ENCODE results near the gene LRRC37A3. TPM values are rescaled to one million over a fixed set of nuclear protein-coding genes. Genes with fewer than 3 reads are reported as not detected.

LRRC37A3 gene
- total and polyA plus RNA-seq, 2 of the 13 experiments (the other 11 are each of a cell fraction or from before 2014, with no cell fraction given) = 0.62 to 1.1 TPM

DNA sequence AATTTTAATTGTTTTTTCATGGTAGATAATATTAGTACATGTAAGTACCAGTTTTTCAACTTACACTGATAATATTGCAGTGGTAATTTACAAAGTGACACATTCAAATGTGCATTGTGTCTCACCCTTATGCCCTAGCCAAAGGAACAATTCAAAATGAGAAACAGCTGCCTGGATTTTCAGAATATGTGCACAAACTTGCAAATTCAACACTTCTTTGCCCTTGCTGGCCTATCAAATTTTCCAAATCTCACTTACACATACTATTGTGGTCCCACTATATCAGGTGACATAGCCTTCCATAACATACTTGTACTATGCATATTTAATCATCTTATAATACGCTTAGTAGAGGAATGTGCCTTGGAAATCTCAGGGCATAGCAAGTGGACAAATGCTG is 32.6 kb upstream of the LRRC37A3 start:
- Histone ChIP-seq H4K20me1 (ENCODE audit: insufficient read depth, low read length) (no peaks in the 10 kb centered on the region), H3K27me3 (ENCODE audit: control insufficient read depth in 1 of 2, insufficient read depth in 2 of 2, low read length in 2 of 2) (no peaks in the 10 kb centered on the region), H3K27ac (ENCODE audit: extremely low read length, insufficient read depth, low read length) (no peak overlapping the region), H2AFZ (ENCODE audit: low read length) (no peak overlapping the region), H3K4me1 (ENCODE audit: insufficient read depth, low read length) (no peaks in the 10 kb centered on the region), H3K4me3 (replicated peaks in 1 of 3; ENCODE audit: insufficient read depth in 1 of 3, low read depth in 2 of 3, low read length in 3 of 3) (no peak overlapping the region), H3K79me2 (ENCODE audit: insufficient read depth, low read length) (no peaks in the 10 kb centered on the region), H3K9me3 (ENCODE audit: low read length) (no peaks in the 10 kb centered on the region), H3K9ac (ENCODE audit: insufficient read depth, low read depth, low read length) (no peak overlapping the region), H3K4me2 (ENCODE audit: low read depth, low read length) (no peak overlapping the region), H3K36me3 (replicated peaks in 1 of 2; ENCODE audit: control insufficient read depth in 1 of 2, insufficient read depth in 2 of 2, low read length in 2 of 2) (no peaks in the 10 kb centered on the region)
- FAIRE-seq = no peak
- in situ Hi-C loops (cut with HindIII; ENCODE audit: extremely low pct_ligation_motif_present, low pct_unique_long_range_greater_than_20kb) (no loop called here), intact Hi-C loops (cut with micrococcal nuclease; ENCODE audit: unreplicated experiment) (no loop called here)
- no peak for DNase-seq (ENCODE audit: low spot score)
- TF ChIP-seq ZNF44 (CRISPR knock-in tag; IDR thresholded peaks at IDR 0.05) (no peak), MTA3 (CRISPR knock-in tag; IDR thresholded peaks at IDR 0.05) (no peak)
- ChIA-PET POLR2A (no interaction called here), CTCF (ENCODE audit: low intra/inter-chr PET ratio, low total read pairs) (no interaction called here)
- WGBS (ENCODE audit: low lambda C conversion rate) = 100% methylated on average over 1 of the region's 1 CpG
- no TSS peak for BruUV-seq (replicated peaks)
- no peak for ATAC-seq

DNA sequence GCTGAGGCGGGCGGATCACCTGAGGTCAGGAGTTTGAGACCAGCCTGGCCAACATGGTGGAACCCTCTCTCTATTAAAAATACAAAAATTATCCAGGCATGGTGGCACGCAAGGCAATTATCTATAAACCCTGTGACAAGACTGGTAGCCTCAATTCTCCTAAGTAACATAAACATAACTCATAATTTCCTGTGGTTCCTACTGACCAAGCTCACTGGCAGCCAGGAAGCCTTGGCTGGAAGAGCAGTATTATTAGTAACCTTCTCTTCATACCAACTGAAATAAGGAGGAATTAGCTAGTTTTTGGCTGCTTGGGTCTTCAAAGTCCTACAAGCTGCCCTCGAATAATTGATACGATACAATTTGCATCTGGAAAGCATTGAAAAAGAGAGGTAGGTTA is 31.6 kb upstream of the LRRC37A3 start:
- Histone ChIP-seq H3K4me1 (ENCODE audit: insufficient read depth, low read length) (no peaks in the 10 kb centered on the region), H3K9me3 (ENCODE audit: low read length) (no peaks in the 10 kb centered on the region), H3K9ac (ENCODE audit: insufficient read depth, low read depth, low read length) (no peak overlapping the region), H3K27ac (ENCODE audit: extremely low read length, insufficient read depth, low read length) (no peak overlapping the region), H3K27me3 (ENCODE audit: control insufficient read depth in 1 of 2, insufficient read depth in 2 of 2, low read length in 2 of 2) (no peaks in the 10 kb centered on the region), H3K36me3 (replicated peaks in 1 of 2; ENCODE audit: control insufficient read depth in 1 of 2, insufficient read depth in 2 of 2, low read length in 2 of 2) (no peaks in the 10 kb centered on the region), H2AFZ (ENCODE audit: low read length) (no peak overlapping the region), H3K4me3 (replicated peaks in 1 of 3; ENCODE audit: insufficient read depth in 1 of 3, low read depth in 2 of 3, low read length in 3 of 3) (no peak overlapping the region), H3K79me2 (ENCODE audit: insufficient read depth, low read length) (no peaks in the 10 kb centered on the region), H3K4me2 (ENCODE audit: low read depth, low read length) (no peak overlapping the region), H4K20me1 (ENCODE audit: insufficient read depth, low read length) (no peaks in the 10 kb centered on the region)
- ATAC-seq = no peak
- intact Hi-C loops (cut with micrococcal nuclease; ENCODE audit: unreplicated experiment) = no loop called here
- no TSS peak for BruUV-seq (replicated peaks)
- ChIA-PET CTCF (ENCODE audit: low intra/inter-chr PET ratio, low total read pairs) (no interaction called here), POLR2A (no interaction called here)
- 94% methylated on average over 5 of the region's 5 CpGs for WGBS (ENCODE audit: low lambda C conversion rate)
- in situ Hi-C loops (cut with HindIII; ENCODE audit: extremely low pct_ligation_motif_present, low pct_unique_long_range_greater_than_20kb) = no loop called here
- FAIRE-seq = no peak
- DNase-seq (ENCODE audit: low spot score) = no peak
- no peak for TF ChIP-seq ZNF562 (CRISPR knock-in tag; IDR thresholded peaks at IDR 0.05; ENCODE audit: borderline replicate concordance)
- TF ChIP-seq, protein P1, sequence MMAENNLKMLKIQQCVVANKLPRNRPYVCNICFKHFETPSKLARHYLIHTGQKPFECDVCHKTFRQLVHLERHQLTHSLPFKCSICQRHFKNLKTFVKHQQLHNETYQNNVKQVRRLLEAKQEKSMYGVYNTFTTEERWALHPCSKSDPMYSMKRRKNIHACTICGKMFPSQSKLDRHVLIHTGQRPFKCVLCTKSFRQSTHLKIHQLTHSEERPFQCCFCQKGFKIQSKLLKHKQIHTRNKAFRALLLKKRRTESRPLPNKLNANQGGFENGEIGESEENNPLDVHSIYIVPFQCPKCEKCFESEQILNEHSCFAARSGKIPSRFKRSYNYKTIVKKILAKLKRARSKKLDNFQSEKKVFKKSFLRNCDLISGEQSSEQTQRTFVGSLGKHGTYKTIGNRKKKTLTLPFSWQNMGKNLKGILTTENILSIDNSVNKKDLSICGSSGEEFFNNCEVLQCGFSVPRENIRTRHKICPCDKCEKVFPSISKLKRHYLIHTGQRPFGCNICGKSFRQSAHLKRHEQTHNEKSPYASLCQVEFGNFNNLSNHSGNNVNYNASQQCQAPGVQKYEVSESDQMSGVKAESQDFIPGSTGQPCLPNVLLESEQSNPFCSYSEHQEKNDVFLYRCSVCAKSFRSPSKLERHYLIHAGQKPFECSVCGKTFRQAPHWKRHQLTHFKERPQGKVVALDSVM (CRISPR knock-in tag; IDR thresholded peaks at IDR 0.05) = no peak
- TF ChIP-seq CAMTA2 (CRISPR knock-in tag; IDR thresholded peaks at IDR 0.05; ENCODE audit: borderline replicate concordance) = no peak
- TF ChIP-seq ZNF775 (CRISPR knock-in tag; IDR thresholded peaks at IDR 0.05; ENCODE audit: borderline replicate concordance) = no peak
- TF ChIP-seq NFE2L2 (IDR thresholded peaks at IDR 0.05; ENCODE audit: low read length) = no peak
- TF ChIP-seq STAG1 (CRISPR knock-in tag; IDR thresholded peaks at IDR 0.05) = no peak
- TF ChIP-seq JUN (CRISPR knock-in tag; IDR thresholded peaks at IDR 0.05) = no peak
- TF ChIP-seq SPEN (CRISPR knock-in tag; IDR thresholded peaks at IDR 0.05; ENCODE audit: low read depth) = no peak
- TF ChIP-seq, protein P2, sequence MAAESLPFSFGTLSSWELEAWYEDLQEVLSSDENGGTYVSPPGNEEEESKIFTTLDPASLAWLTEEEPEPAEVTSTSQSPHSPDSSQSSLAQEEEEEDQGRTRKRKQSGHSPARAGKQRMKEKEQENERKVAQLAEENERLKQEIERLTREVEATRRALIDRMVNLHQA (CRISPR knock-in tag; IDR thresholded peaks at IDR 0.05) = no peak
- no peak for TF ChIP-seq ISX (CRISPR knock-in tag; conservative IDR thresholded peaks at IDR 0.05)
- TF ChIP-seq ZNF550 (CRISPR knock-in tag; IDR thresholded peaks at IDR 0.05; ENCODE audit: borderline replicate concordance) = no peak
- TF ChIP-seq, protein P3, sequence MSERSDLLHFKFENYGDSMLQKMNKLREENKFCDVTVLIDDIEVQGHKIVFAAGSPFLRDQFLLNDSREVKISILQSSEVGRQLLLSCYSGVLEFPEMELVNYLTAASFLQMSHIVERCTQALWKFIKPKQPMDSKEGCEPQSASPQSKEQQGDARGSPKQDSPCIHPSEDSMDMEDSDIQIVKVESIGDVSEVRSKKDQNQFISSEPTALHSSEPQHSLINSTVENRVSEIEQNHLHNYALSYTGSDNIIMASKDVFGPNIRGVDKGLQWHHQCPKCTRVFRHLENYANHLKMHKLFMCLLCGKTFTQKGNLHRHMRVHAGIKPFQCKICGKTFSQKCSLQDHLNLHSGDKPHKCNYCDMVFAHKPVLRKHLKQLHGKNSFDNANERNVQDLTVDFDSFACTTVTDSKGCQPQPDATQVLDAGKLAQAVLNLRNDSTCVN (CRISPR knock-in tag; IDR thresholded peaks at IDR 0.05; ENCODE audit: borderline replicate concordance) = no peak

All from HepG2 (cell line).